HFFc6 (cell line): Measurements from ENCODE around the gene CCDC32. TPM values are rescaled to one million over a fixed set of nuclear protein-coding genes. Genes with fewer than 3 reads are reported as not detected.

ENCODE experiments used
- DNase-seq: peaks from one replicate; pipeline ENCODE4 v3.0.0-alpha.2; 2018
- H3K27ac Mint-ChIP-seq: 2 replicates; pipeline ENCODE4 v1.8.0; 2020; ENCODE audit warnings: mild to moderate bottlenecking, mixed read lengths
- H3K27me3 Mint-ChIP-seq: 2 replicates; pipeline ENCODE4 v1.8.0; 2021; ENCODE audit warnings: mild to moderate bottlenecking, moderate library complexity, mixed read lengths; ENCODE audit not compliant: insufficient read depth
- H3K36me3 Mint-ChIP-seq: 2 replicates; pipeline ENCODE4 v1.8.0; 2021; ENCODE audit warnings: low read depth, mixed read lengths
- H3K4me1 Mint-ChIP-seq: 2 replicates; pipeline ENCODE4 v1.8.0; 2020; ENCODE audit warnings: low read depth, mixed read lengths
- H3K4me3 Mint-ChIP-seq: 2 replicates; pipeline ENCODE4 v1.8.0; 2020; ENCODE audit warnings: mild to moderate bottlenecking, moderate library complexity, mixed read lengths
- H3K9me3 Mint-ChIP-seq: 2 replicates; pipeline ENCODE4 v1.8.0; 2020; ENCODE audit warnings: mild to moderate bottlenecking, mixed read lengths
- CTCF ChIP-seq: fragments of 200-600 bp; sonication (generic); IDR thresholded peaks from 2 replicates; pipeline ENCODE4 v1.5.0; 2021; ENCODE audit warnings: antibody characterized with exemption, mild to moderate bottlenecking
- total RNA-seq, 6 experiments: library from RNA; stranded (reverse); fragmentation: NEBNext Ultra II Directional; extraction: Animal tissue kit (Norgen Biotek cat#: 25700); gene quantifications; 2 replicates in 1 of 6; 3 replicates in 5 of 6; pipeline ENCODE4 v1.2.3, GENCODE V29; 2021

CCDC32 gene
- total RNA-seq, 6 experiments from 2014 or later: 17.6 to 21.4 (median 20.5) TPM

- DNase-seq: no peak
- Mint-ChIP-seq H3K4me3 (no peak overlapping the region), H3K4me1 (peaks cover 7% of the 10 kb centered on the region), H3K36me3 (peaks cover 6% of the 10 kb centered on the region; the same call in 1 of the 2 replicates), H3K27ac (no peak overlapping the region), H3K9me3 (no peaks in the 10 kb centered on the region), H3K27me3 (peaks cover 2% of the 10 kb centered on the region; the same call in 1 of the 2 replicates)
- no peak for TF ChIP-seq CTCF
Observed at GRCh38 chr15:40534371-40534770, 30.5 kb downstream of the CCDC32 start.

GRCh38 chr15:40533763-40534364 lies 31.0 kb downstream of the CCDC32 start:
- Mint-ChIP-seq H3K4me3 (no peak overlapping the region), H3K27me3 (peaks cover 2% of the 10 kb centered on the region; the same call in 1 of the 2 replicates), H3K27ac (no peak overlapping the region), H3K36me3 (peaks cover 6% of the 10 kb centered on the region; the same call in 1 of the 2 replicates), H3K9me3 (no peaks in the 10 kb centered on the region), H3K4me1 (peaks cover 7% of the 10 kb centered on the region)
- DNase-seq: no peak
- TF ChIP-seq CTCF: no peak

- Mint-ChIP-seq H3K36me3 (no peaks in the 10 kb centered on the region), H3K27ac (no peak overlapping the region), H3K4me3 (no peak overlapping the region), H3K27me3 (0 out of 2 replicates have a peak, but pooled peaks cover 2% of the 10 kb centered on the region), H3K9me3 (no peaks in the 10 kb centered on the region), H3K4me1 (no peaks in the 10 kb centered on the region)
- TF ChIP-seq CTCF: no peak
- no peak for DNase-seq
Observed at GRCh38 chr15:40528801-40529200, 36.0 kb downstream of the CCDC32 start.

- Mint-ChIP-seq H3K27ac (no peak overlapping the region), H3K4me3 (no peak overlapping the region), H3K36me3 (no peaks in the 10 kb centered on the region), H3K27me3 (0 out of 2 replicates have a peak, but pooled peaks cover 2% of the 10 kb centered on the region), H3K9me3 (no peaks in the 10 kb centered on the region), H3K4me1 (no peaks in the 10 kb centered on the region)
- TF ChIP-seq CTCF: no peak
- DNase-seq: no peak
Observed at GRCh38 chr15:40525855-40526254, 39.0 kb downstream of the CCDC32 start.

- no peaks in the 10 kb centered on the region for H3K9me3 Mint-ChIP-seq
- H3K36me3 Mint-ChIP-seq: no peaks in the 10 kb centered on the region
- no peak overlapping the region for H3K4me3 Mint-ChIP-seq
- 0 out of 2 replicates have a peak, but pooled peaks cover 2% of the 10 kb centered on the region for H3K27me3 Mint-ChIP-seq
- peaks cover 7% of the 10 kb centered on the region for H3K4me1 Mint-ChIP-seq
- no peak for DNase-seq
- no peak overlapping the region for H3K27ac Mint-ChIP-seq
- TF ChIP-seq CTCF: no peak
Observed at GRCh38 chr15:40523611-40524010, 41.2 kb downstream of the CCDC32 start.
